Measurements from ENCODE around the gene LBHD2. TPM values are rescaled to one million over a fixed set of nuclear protein-coding genes. Genes with fewer than 3 reads are reported as not detected.
A peak's percentile ranks its signal among the peaks of the same experiment; 100 is the strongest.

LBHD2 gene
- polyA plus RNA-seq, 1 experiment = not detected

GRCh38 chr14:103050935-103051334 is 33.1 kb upstream of the LBHD2 start:
- ChIA-PET POLR2A (no interaction called here), CTCF (interaction anchor here (0.6 to 0.8 kb wide), 2 partner anchors 277 to 356 kb away, joined by 3 read pairs; no protein-coding TSS in a partner anchor)
- no peaks in the 10 kb centered on the region for H3K9me3 ChIP-seq (ENCODE audit: control insufficient read depth, insufficient read depth, low read length)
- TF ChIP-seq, protein P1, sequence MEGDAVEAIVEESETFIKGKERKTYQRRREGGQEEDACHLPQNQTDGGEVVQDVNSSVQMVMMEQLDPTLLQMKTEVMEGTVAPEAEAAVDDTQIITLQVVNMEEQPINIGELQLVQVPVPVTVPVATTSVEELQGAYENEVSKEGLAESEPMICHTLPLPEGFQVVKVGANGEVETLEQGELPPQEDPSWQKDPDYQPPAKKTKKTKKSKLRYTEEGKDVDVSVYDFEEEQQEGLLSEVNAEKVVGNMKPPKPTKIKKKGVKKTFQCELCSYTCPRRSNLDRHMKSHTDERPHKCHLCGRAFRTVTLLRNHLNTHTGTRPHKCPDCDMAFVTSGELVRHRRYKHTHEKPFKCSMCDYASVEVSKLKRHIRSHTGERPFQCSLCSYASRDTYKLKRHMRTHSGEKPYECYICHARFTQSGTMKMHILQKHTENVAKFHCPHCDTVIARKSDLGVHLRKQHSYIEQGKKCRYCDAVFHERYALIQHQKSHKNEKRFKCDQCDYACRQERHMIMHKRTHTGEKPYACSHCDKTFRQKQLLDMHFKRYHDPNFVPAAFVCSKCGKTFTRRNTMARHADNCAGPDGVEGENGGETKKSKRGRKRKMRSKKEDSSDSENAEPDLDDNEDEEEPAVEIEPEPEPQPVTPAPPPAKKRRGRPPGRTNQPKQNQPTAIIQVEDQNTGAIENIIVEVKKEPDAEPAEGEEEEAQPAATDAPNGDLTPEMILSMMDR (IDR thresholded peaks at IDR 0.05; ENCODE audit: low read depth, low read length) = no peak
- H3K4me3 ChIP-seq (ENCODE audit: low read depth, low read length) = no peak overlapping the region
- no peak for DNase-seq (ENCODE audit: low read depth, low spot score)
- H3K27me3 ChIP-seq (ENCODE audit: control insufficient read depth, insufficient read depth, low read length) = no peaks in the 10 kb centered on the region
- H3K27ac ChIP-seq (ENCODE audit: low read depth, low read length) = no peak overlapping the region

DNA sequence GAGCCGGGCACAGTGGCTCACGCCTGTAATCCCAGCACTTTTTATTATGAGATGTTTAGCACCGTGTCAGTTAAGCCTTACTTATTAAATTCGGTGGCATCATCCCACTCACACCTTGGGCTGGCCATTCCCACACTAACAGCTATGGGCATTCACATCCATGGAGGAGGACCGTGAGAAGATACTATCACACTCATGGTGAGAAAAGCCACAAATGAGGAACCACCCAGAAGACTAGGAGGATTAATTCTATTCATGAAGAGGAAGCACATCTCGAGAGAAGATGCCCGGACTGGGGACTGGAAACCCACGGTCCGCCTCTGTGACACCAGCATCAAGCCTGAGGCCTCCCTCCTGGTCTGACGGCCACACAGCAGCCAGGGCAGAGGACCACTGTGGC is 31.6 kb upstream of the LBHD2 start:
- CTCF ChIA-PET = no interaction called here

GRCh38 chr14:103055695-103056094 is 28.3 kb upstream of the LBHD2 start:
- no peak for DNase-seq (ENCODE audit: low read depth, low spot score)

More for the DNA sequence above, 31.6 kb upstream of the LBHD2 start:
- POLR2A ChIA-PET = no interaction called here
- Histone ChIP-seq H3K9me3 (ENCODE audit: control insufficient read depth, insufficient read depth, low read length) (no peaks in the 10 kb centered on the region), H3K4me3 (ENCODE audit: low read depth, low read length) (no peak overlapping the region), H3K27ac (ENCODE audit: low read depth, low read length) (no peak overlapping the region), H3K27me3 (ENCODE audit: control insufficient read depth, insufficient read depth, low read length) (no peaks in the 10 kb centered on the region)
- no peak for DNase-seq (ENCODE audit: low read depth, low spot score)
- TF ChIP-seq, protein P1 (IDR thresholded peaks at IDR 0.05; ENCODE audit: low read depth, low read length) = no peak

DNA sequence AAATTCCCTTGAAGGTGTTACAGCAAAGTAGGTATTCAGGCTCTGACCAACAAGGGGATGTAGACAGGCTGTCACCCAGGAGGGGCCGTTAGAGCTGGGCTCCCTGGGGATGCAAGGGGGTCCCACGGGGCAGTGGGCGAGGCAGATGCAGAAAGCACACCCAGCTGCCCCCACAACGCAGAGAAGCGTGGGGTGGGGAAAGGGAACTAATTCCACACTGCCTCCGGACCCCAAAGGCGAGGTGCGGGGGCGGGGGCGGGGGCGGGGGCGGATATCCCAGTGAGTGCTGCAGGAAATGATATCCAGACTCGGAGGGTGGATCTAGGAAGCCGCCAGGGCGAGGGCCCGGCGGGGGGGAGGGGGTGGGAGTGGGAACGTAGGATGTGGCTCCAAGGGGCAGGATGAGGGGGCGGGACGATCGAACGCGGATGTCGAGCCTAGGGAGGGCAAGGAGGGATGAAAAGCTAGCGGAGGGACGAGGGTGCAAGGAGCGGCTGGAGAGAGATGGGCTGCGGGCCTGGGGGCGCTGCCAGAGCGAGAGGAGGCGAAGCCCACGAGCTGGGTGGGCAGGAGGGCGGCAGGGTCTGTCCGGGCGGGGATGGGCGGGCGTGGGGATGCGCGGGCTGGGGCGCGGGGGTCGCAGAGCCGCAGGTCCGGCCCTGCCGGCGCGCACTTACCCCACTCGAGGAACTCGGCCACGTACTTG is 27.5 kb upstream of the LBHD2 start:
- no peaks in the 10 kb centered on the region for H3K9me3 ChIP-seq (ENCODE audit: control insufficient read depth, insufficient read depth, low read length)
- peak overlapping the region; percentile 96 for H3K4me3 ChIP-seq (ENCODE audit: low read depth, low read length)
- H3K27me3 ChIP-seq (ENCODE audit: control insufficient read depth, insufficient read depth, low read length) = no peaks in the 10 kb centered on the region
- TF ChIP-seq, protein P1 (IDR thresholded peaks at IDR 0.05; ENCODE audit: low read depth, low read length) = no peak
- POLR2A ChIA-PET = no interaction called here
- DNase-seq (ENCODE audit: low read depth, low spot score) = no peak
- H3K27ac ChIP-seq (ENCODE audit: low read depth, low read length) = peak overlapping the region; percentile 57
- CTCF ChIA-PET = interaction anchor here (0.6 to 1.6 kb wide), 3 partner anchors 18 to 1949 kb away, joined by 3 to 5 read pairs (median 3); no protein-coding TSS in a partner anchor

More at GRCh38 chr14:103055695-103056094, 28.3 kb upstream of the LBHD2 start:
- CTCF ChIA-PET = interaction anchor here (1.6 kb wide), 1 partner anchor 19 kb away, joined by 5 read pairs; no protein-coding TSS in a partner anchor
- Histone ChIP-seq H3K27me3 (ENCODE audit: control insufficient read depth, insufficient read depth, low read length) (no peaks in the 10 kb centered on the region), H3K4me3 (ENCODE audit: low read depth, low read length) (peak overlapping the region; percentile 96), H3K9me3 (ENCODE audit: control insufficient read depth, insufficient read depth, low read length) (no peaks in the 10 kb centered on the region), H3K27ac (ENCODE audit: low read depth, low read length) (peak overlapping the region; percentile 11)
- POLR2A ChIA-PET = no interaction called here
- TF ChIP-seq, protein P1 (IDR thresholded peaks at IDR 0.05; ENCODE audit: low read depth, low read length) = no peak

DNA sequence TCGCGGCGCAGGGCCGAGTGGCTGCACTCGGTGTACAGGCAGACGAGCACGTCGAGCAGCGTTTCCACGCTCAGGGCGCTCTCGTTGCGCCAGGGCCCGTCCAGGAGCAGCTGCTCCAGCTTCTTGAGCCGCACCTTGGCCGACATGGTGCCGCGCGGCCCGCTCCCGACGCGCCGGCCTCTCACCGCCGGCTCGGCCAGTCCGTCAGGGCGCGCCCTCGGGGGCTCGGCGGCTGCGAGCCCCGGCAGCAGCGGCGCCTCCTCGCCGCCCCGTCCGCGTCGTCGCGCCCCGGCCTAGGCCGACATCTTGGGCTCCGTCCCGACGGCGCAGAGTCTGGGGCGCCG is 27.0 kb upstream of the LBHD2 start:
- H3K27ac ChIP-seq (ENCODE audit: low read depth, low read length) = peak overlapping the region; percentile 57
- H3K9me3 ChIP-seq (ENCODE audit: control insufficient read depth, insufficient read depth, low read length) = no peaks in the 10 kb centered on the region
- peak overlapping the region; percentile 96 for H3K4me3 ChIP-seq (ENCODE audit: low read depth, low read length)
- ChIA-PET CTCF (interaction anchor here (1.6 to 3.1 kb wide), 2 partner anchors 18 to 19 kb away, joined by 5 to 13 read pairs; no protein-coding TSS in a partner anchor), POLR2A (no interaction called here)
- no peak for DNase-seq (ENCODE audit: low read depth, low spot score)
- no peaks in the 10 kb centered on the region for H3K27me3 ChIP-seq (ENCODE audit: control insufficient read depth, insufficient read depth, low read length)
- TF ChIP-seq, protein P1 (IDR thresholded peaks at IDR 0.05; ENCODE audit: low read depth, low read length) = no peak
